Daoy (cell line): ENCODE data around the gene CCDC149. TPM values are rescaled to one million over a fixed set of nuclear protein-coding genes. Genes with fewer than 3 reads are reported as not detected.
A peak's percentile ranks its signal among the peaks of the same experiment; 100 is the strongest.

Experiments used
- DNase-seq: peaks from one replicate; pipeline ENCODE4 v3.0.0-alpha.2; 2015; ENCODE audit warnings: low read depth
- total RNA-seq: library from RNA; depleted of rRNA; stranded (reverse); fragments of >200 nt; shearing (Covaris generic); gene quantifications from 2 replicates; pipeline ENCODE4 v1.2.3, GENCODE V29; 2014

The CCDC149 gene
- total RNA-seq, 1 experiment from 2014 or later, result 3.6 TPM

DNA sequence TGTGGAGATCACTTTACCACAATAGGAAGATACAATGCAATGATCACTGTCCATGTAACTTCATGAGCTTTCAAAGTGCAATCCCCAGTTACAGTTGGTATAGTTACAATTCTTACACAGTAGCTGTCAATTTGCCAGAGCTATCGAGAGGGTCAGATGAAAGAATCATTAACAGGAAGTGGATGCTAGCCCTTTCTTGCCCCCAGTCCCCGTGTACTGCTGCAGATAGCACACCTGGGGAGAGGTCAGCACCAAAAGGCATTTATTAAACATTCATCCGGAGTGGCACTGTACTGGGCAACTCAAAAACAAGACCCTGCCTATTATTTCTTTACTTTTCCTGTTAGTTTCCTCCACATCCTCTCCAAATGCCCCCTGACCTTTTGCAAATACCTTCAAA, 69.7 kb downstream of the CCDC149 start:
- no peak for DNase-seq

DNA sequence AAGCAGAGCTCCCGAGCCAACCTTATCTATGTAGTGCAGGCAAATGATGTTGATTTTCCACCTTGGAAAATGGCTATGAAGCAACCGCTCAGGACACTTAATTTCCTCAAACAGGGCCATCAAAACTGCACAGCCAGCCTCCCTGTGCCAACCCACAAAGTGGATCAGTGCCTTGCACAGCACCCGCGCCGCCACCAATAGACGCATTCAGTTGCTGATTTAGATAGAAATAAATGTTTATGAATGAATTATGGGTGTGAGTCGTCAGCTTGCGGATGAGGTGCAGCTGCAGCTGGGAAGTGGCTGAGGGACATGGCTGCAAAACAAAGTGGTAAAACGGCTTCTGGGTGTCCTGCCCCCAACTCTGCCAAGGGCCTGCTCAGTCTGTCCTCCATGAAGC, 70.5 kb downstream of the CCDC149 start:
- DNase-seq, result no peak

DNA sequence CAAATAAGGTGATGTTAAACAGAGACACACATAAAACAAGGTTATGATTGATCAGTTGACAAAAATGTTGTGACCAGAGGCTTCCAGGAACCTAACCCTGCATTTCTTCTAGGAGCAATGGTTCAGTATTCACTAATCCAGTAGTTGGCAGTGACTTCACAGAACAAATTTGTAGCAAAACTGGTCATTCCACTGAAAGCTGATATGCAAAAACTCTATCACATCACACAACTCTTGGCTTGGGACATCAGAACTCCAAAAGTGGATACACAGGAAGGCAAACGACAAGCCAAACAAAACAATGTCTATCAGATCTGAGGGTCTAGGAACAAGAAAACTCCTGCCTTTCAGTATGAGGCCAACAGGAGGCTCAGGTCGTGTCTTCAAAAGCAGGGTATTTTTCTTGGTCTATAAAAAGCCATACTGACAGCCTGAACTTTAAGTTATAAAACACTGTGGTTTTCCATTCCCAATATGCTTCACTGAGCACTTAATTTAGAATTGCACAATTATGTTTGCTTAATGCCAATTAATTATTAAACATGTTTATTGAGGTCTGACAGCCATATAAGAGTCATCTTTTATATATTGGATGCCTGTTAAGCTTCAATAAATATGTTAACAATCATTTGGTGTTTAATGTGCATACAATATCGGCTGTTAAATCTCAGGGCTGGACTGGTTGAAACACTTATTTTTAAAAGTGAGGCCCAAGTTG, 71.9 kb downstream of the CCDC149 start:
- no peak for DNase-seq

DNA sequence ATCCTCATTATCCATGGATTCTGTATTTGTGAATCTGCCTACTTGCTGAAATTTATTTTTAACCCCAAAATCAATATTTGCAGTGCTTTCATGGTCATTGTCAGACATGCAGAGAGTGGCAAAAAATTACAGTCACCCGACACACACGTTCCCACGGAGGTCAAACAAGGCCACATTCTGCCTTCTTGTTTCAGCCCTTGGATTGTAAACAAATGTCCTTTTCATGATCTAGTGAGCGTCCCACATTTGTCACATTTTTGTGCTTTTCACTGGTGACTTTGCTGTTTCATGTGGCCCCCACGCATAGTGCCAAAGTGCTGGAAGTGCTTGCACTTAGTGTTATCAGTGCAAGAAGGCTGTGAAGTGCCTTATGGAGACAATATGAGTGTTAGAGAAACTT, 72.5 kb downstream of the CCDC149 start:
- DNase-seq, result no peak

DNA sequence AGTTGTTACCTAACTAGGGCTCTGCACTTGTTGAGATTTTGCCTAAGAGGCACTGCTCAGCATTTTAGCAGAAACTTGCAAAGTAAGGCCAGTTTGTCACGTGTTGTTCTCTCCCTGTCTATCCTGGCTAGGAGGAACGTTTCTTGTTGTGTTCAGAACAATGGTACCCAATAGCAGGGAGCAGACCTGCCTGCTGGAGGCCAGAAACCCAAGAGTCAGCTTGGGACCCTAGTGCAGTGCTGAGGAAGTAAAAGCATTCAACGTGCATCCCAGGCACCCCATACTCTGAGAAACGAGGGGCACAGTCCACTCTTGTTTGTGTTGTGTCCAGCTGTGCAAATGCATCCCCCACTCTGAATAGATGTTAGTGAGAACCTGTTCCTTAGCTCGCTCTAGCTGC, 75.1 kb downstream of the CCDC149 start:
- no peak for DNase-seq

DNA sequence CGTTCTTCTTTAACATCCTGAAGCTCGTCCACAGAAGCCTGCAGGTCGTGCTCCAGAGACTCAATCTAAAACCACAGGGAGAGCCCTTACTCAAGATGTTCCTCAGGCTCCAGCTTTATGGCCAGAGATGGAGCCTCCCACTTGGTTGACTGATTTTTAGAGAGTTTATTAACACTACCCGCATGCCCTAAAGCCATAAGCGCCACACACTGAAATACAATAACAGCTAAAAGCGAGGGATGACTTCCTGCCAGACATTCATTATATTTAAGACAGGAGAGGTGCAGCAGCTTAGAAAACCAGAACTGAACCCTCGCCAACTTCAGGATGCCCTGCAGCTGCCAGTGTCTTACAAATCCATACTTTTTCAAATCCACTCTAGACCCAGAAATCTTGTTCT, 75.5 kb downstream of the CCDC149 start:
- DNase-seq, result no peak

DNA sequence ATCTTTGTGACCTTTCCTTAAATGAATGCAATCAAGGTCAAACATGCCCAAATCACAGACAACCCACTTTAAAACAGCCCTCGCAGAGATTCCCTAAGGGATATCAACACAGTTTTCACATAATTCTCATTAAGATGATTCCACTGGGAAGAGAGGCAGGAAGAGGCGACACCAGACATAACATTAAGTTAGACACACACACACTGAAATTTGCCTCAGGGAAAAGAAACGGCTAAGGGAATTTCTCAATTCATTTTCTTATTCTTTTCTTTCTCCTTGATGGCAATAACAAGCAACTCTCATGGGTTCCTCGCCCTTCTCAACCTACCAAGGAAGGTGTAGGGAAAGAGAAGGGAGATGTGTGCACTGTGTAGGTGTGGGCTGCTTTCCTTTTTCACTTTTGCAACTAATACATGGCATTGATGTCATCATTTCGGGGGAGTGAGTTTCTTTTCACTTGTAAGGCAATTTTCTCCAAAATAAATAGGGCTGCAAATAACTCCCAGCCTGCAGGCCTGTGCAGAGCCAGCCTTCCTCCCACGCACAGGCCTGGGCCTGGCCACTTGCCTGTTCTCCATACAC, 76.1 kb downstream of the CCDC149 start:
- no peak for DNase-seq

DNA sequence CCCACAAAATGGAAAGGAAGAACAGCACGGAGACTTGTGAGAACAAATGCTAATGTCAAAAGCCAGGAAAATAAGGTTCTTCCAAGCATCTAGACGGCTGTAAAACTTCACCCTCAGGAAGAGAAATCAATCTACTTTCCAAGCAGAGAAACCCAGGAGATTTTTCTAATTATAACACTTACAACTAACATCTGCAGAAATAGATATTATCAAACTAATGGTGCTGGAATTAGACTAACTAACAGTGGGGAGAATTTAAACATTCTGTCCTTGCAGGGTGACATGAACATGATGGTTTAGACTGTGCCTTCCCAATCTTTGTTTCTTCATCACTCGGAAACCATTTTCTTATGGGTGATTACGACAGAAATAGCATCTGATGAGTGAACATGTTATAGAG, 77.1 kb downstream of the CCDC149 start:
- DNase-seq, result no peak

DNA sequence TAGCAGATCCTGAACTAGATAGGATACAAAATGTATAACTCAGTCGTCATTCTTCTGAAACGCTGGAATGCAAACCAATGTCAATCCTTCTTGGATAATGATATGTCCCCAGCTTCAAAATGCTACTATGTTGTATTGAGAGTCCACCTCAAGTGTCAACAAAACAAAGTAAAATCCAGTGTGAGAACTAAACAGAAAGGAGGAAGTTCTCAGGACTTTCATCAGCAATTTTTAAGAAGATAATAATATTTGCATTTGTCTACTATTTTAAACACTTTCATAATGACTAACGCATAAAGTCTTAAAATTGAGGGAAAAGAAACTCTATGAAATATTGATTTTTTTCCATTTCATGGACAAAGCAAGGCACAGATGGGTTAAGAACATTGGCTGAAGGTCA, 81.2 kb downstream of the CCDC149 start:
- DNase-seq, result no peak

DNA sequence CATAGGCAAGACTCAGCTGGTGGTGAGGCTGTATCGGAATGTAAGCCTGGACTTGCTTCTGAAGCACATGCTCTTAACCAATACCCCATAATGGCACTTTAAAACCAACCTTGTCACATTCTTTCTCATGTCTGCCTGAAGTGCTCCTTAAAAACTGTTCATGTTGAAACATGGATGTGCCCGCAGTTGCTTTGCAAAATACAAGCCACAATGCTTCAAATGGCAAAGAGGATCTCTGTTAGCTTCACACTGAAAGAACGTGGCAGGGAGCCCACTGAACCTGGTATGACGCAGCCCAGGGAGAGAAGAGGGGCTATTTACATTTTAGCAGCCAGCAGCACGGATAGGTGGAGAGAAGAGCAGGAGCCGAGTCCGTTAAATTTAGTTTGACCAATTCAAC, 88.1 kb downstream of the CCDC149 start:
- DNase-seq, result no peak

DNA sequence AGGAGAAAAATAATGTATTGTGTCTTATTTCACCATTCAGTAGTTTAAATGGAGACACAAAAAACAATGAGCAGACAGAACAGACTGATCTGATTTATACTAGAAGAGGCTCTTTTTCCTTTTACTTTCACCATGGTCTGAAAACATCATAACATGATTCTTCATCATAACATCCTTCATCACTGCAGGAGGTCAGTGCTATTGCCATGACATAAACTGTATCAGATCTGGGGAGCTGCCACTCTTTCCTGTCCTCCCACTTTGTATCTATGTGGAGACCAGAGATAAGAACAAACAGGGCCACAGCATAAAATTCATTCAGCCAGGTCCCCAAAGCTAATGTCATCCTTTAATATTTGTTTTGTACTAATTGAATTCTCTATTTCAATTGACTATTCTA, 92.3 kb downstream of the CCDC149 start:
- no peak for DNase-seq

DNA sequence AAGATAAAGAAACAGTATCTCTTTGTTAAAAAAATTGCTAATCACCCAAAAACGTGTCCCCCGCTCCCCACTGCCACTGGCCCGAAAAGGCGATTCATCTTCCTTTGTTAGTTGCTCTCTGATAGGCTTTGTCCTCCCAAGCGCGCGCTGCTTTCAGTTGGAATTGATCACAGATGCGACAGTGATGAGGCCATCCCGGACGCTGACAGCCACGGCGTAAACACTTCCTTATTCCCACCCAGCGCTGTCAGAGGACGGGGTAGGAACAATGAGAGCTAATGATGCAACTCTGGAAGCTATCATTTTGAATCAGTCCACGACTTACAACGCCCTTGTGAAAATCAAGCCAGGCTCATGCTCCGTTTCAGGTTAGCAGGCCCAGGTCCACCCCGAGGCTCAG, 96.0 kb downstream of the CCDC149 start:
- no peak for DNase-seq

DNA sequence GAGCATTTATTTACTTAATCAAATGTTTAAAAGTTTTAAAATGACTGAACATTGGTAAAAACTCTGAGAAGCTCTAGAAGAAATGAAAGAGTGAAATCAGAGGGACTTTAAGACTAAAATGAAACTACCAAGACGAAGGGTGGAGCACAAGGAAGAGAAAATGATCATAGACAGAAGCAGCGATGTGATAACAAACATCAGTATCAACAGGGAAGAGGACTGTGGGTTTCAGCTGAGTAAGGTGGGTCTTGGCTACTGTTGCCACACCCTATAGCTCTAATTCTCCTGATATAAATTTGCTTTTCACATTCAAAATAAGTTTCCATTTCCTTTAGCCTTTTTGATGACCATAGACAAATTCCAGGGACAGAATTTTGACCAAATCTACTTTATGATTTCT, 99.1 kb downstream of the CCDC149 start:
- DNase-seq, result no peak

DNA sequence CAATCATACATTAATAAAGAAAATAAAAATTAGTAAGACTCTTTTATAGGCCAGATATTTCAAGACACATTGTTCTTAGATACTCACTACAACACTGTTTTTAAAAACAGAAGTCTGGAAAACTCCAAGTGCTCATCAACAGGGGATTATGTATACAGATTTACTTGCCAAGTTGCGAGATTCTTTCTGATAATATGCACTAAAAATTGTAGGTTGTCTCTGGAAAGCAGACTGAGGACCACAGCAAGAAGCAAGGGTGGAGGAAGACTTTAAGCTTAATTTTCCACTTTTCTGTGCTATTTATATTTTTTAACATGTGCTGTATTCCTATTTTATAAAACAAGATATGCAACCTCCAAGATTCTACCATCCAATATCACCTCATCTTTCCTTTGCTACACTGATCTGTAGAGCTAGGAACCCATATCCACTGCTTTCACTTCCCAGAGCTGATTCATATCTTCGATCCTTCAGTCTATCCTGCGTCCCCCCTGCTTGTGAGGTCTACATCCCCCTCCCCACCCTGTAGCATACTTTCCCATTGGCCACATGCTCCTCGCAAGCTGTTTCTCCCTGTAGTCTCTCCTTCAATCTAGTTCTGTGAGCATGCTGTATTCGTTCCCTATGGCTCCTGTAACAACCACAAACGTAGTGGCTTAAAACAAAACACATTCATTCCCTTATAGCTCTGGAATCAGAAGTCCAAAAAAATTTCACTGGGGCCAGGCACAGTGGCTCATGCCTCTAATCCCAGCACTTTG, 101.8 kb downstream of the CCDC149 start:
- no peak for DNase-seq

DNA sequence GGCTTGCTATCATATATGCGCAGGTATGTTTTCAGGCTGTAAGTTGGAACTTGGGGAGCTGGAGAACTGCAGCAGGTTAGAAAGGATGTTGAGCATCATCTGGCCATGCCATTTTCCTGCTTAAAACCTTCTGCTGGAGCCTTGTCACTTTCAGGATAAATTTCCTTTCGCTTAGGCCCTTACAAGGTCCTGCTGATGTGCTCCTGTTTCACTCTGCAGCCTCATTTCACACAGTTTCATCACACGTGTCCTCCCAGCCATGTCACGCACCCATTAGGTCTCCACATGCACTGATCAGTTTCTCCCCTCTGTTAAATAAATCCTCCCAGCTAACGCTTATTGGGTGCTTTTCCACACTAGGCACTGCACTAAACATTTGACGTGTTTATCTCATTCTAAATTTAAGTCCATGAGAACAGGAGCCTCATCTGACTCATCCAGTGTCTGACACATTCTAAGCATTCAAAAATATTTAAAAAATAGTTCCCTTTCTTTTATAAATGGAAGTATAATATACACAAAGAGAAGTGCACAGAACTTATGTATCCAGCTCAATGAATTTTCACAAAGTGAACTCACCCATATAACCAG, 102.9 kb downstream of the CCDC149 start:
- no peak for DNase-seq

DNA sequence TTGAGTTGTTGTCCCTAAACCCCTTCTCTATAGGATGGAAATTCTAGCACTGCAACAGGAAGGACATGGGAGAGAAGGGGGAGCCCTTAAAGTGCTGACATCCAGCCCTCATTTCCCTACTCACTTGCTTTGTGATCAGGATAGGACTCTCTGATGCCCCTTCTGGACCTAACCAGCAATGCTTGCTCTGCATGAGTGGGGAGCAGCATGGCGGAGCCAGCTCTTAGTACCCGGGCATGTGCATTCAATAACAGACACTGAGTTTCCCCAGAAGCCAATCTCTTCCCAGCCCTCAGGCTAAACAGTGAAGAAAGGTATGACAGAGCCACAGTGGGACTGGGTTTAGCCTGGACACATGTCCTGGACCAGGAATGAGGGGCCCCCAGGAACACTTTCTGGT, 103.5 kb downstream of the CCDC149 start:
- DNase-seq, result peak; percentile 23

DNA sequence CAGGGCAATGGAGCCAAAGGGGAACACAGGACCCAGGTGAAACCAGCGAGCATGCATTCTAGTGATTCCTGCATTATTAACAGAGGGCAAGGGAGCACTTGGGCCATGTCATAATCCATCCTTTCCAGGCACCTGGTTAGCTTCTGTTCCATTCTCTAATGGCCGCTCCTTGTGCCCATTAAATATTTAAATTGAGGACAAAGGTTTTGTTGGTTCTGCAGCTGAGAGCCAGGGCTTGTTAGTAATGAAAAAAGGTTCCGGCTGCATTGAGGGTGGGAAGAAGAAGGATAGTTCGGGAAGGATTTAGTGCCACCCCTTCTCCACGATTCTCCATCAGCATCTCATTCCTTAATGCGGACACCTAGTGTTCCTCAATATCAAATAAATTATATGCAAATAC, 103.9 kb downstream of the CCDC149 start:
- DNase-seq, result no peak

DNA sequence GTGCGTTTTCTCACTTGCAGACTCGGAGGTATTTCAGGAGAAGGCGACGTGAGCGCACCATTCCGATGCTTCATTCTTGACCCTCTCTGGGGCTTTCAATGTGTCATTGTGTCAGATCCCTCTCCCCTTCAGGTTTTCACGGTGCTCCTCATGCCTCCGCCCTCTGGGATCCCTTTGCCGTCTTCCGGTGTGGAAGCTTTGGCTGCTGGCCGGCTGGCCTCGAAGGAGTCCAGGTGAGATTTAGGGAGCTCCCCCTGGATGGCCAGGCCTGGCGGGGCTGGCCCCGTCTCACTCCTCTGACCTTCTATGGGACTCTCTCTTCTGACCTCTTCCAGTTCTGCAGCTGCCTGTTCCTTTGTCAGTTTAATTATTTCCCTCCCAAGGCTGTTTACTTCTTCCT, 104.6 kb downstream of the CCDC149 start:
- DNase-seq, result no peak

DNA sequence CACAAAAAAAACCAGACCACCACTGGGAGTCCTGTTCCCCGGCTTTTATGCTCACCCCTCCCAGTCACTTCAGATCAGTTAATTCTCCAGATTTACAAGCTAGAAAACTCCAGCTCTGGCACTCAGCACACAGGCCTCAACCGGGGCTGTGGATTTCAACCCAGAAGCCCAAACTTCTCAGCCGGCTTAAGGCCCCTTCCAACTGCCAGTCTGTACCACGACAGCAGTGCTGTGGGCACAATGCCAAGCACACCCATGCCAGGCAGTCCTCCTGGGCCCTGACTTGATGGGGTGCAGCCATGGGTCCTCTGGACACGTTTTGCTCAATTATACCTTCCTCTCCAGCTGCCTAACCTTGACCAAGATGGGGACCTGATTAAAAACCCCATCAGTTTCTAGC, 105.2 kb downstream of the CCDC149 start:
- no peak for DNase-seq

DNA sequence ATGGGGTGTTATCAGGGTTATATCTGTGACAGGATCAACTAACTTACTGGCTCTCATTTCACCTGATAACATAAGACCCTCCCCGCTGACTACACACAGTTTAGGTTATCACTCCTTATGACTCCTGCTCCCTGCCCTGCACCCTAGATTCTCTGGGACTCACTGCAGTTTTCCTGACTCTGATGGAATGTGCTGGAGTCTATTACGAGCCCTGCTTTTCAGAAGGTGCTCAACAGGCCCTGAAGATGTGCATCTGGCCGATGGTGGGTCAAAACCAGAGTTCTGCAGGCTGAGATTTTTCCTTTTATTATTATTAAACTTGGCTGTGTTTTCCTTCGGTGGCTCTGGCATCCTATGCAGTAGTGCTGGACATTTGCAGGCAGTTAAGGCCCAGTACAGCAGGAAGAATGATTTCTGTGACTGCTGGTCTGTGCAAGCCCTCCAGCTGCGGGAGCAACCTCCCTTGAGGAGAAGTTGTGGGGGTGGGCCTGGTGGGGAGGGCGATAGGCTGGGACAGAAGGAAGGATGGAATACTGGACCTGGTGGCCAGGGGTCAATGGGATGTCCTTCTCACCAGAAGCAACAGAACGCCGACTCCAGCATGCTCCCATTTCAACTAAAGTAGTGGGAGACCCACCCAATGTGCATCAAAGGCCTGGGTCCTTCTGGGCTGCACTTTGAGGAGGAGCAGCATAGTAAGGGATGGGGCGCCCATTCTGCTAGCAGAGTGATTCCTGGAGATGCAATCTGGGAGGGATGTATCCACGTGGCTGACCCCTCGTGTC, 106.4 kb downstream of the CCDC149 start:
- no peak for DNase-seq

DNA sequence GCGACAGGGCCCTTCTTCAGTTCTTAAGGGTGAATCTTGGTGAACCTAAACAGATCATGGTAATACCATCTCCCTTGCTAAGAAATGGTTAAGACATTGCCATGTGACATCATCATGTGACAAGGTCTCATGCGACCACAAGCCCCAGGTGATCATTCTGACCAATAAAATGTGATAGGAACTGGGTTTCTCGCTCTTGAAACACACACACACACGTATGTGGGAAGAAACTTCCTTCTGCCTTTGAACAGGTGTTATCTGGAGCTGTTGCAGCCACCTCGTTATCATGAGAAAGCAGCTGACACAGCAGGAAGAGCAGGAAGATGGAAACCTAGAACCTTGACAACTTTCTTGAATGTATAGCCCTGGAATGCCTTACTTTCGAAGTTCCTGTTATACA, 107.3 kb downstream of the CCDC149 start:
- DNase-seq, result no peak

DNA sequence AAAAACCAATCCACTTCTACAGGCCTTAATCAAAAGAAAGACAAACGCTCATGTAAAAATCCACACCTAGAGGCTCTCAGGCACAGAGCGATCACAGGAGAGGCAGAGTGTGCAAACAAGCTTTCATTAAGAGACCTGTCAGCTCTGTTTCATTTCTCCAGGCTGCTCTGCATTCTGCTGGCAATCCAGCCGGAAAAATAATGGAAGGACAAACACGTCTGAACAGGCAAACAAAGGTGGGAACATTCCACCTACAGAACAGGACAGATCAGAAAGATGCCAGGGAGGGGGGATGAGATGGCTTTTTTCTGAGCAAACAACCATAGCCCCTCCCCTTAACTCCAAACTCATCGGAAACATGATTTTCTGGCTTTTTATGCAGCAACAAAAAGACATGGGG, 107.8 kb downstream of the CCDC149 start:
- no peak for DNase-seq
